HG03575 (cell line): ENCODE data around the gene GALNT18.

Source experiments
- ATAC-seq: cut with Tn5 transposase; IDR thresholded peaks from one replicate; pipeline ENCODE4 v1.9.1; 2021; ENCODE audit not compliant: unreplicated experiment, insufficient number of reproducible peaks, low FRiP score; ENCODE audit errors: extremely low read depth

The GALNT18 gene

GRCh38 chr11:11574373-11575287 lies 47.2 kb downstream of the GALNT18 start:
- no peak for ATAC-seq

GRCh38 chr11:11572386-11572785 lies 49.4 kb downstream of the GALNT18 start:
- no peak for ATAC-seq

- ATAC-seq: no peak
Observed at GRCh38 chr11:11571893-11572292, 49.9 kb downstream of the GALNT18 start.

- ATAC-seq: no peak
Observed at GRCh38 chr11:11570823-11571222, 51.0 kb downstream of the GALNT18 start.

GRCh38 chr11:11569936-11570491 lies 51.8 kb downstream of the GALNT18 start:
- no peak for ATAC-seq

- no peak for ATAC-seq
Observed at GRCh38 chr11:11568651-11569229, 53.1 kb downstream of the GALNT18 start.

- ATAC-seq: no peak
Observed at GRCh38 chr11:11567936-11568650, 53.7 kb downstream of the GALNT18 start.

- no peak for ATAC-seq
Observed at GRCh38 chr11:11565636-11566035, 56.2 kb downstream of the GALNT18 start.

GRCh38 chr11:11563200-11563975 lies 58.4 kb downstream of the GALNT18 start:
- ATAC-seq: no peak

GRCh38 chr11:11561991-11562390 lies 59.8 kb downstream of the GALNT18 start:
- ATAC-seq: no peak

- no peak for ATAC-seq
Observed at GRCh38 chr11:11558826-11559225, 63.0 kb downstream of the GALNT18 start.

GRCh38 chr11:11558396-11558795 lies 63.4 kb downstream of the GALNT18 start:
- ATAC-seq: no peak

- ATAC-seq: no peak
Observed at GRCh38 chr11:11555208-11555607, 66.6 kb downstream of the GALNT18 start.

- ATAC-seq: no peak
Observed at GRCh38 chr11:11553573-11553972, 68.2 kb downstream of the GALNT18 start.

- no peak for ATAC-seq
Observed at GRCh38 chr11:11552529-11553087, 69.2 kb downstream of the GALNT18 start.

- ATAC-seq: no peak
Observed at GRCh38 chr11:11550534-11550933, 71.3 kb downstream of the GALNT18 start.

- no peak for ATAC-seq
Observed at GRCh38 chr11:11545285-11546275, 76.2 kb downstream of the GALNT18 start.
